GM18868 (cell line): ENCODE data around the gene OLFM4.
"Not testable (repeated sequence)": the region's sequence is repeated elsewhere in the genome, so short reads cannot be mapped to it uniquely, and the experiment has no call there.

ENCODE experiments used
- ATAC-seq: cut with Tn5 transposase; IDR thresholded peaks from one replicate; pipeline ENCODE4 v1.9.1; 2021; ENCODE audit warnings: mild to moderate bottlenecking, moderate library complexity; ENCODE audit not compliant: unreplicated experiment

Gene OLFM4

DNA sequence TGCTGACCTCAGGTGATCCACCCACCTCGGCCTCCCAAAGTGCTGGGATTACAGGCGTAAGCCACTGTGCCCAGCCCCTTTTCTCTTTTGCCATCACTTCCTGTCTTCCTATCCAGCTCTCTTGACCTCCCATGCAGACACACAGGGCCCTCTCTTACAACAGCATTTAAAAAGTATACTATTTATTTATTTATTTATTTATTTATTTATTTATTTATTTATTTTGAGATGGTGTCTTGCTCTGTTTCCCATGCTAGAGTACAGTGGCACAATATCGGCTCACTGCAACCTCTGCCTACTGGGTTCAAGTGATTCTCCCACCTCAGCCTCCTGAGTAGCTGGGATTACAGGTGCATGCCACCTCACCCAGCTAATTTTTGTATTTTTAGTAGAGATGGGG lies 14.6 kb upstream of the OLFM4 start:
- not testable (repeated sequence) for ATAC-seq

DNA sequence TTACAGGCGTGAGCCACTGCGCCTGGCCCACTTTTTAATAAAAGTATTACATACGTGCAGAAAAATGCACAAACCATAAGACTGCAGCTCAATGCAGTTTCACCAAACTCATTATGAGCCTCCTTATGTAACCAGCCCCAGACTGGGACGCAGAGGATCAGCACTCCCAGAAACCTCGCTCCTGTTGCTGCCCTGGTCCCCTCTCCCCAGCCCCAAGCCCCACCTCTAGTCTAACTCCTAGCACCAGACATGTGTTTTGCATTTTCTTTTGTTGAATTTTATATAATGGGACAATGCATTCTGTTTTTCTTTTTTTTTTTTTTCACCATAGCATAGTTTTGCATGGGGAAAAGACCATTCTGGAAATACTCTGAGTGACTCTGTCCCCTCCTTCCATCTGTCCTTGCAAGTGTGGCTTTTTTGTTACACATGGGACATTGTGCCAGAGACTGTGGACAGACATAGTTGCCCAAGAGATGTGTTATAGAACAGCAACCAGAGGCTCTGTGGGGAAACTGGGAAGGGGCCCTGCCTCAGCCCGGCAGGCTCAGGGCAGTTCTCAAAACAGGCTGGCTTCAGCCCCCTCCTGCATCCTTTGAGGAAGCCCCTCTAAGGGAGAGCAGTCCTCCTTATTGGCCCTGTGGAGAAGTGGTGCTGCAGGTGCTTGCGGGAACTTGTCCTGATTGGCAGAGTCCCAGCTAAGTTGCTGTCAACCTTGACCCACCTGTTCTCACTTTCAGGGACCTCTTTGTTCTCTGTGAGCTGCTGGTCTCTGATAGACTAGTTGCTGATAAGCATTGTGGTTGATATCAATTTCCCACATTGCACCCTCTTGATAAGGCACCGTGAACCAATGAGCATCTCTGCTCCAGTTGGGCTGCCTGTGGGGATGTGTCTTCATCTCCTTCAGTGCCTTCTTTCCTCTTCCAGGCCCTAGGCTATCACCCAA lies 13.8 kb upstream of the OLFM4 start:
- no peak for ATAC-seq

DNA sequence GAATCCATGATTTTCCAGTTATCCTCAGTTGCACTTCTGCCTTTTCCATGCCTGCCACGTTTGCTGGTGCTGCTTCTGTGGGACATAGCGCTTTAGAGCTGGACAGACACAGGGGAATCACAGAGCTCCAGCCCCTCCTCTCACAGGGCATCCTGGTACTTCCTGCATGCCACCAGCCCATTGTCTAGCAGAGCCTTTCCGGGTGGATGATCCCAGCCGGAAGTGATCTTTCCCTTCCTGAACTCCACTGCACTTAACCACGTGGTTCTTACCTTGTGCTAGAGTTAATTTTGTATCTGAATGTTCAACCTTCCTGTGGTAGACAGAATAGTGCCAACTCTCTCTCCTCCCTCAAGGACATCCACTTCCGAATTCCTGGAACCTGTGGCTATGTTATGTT lies 12.6 kb upstream of the OLFM4 start:
- no peak for ATAC-seq

DNA sequence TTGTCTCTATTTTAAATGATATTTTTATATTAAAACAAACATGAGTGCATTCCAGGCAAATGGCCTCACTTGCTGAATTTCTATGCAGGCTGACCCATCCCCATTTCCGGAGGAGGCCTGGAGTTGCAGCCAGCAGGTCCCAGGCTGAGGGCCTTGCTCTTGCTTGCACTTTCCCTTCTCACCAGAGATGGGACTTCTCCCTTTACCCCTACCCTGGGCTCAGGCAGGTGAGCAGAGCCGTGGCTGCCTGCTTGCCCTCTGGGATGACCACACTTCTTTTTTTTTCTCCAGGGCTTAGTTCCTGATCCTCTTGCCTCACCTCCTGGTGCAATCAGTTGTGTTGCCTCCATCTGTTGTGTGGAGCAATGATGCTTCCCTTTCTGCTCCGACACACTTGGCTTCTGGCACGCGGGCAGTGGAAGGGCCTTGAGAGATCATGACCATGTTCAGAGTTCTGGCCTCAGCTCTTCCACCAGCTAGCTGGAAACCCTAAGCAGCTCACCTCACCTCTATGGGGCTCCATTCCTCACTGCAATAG lies 11.1 kb upstream of the OLFM4 start:
- no peak for ATAC-seq

DNA sequence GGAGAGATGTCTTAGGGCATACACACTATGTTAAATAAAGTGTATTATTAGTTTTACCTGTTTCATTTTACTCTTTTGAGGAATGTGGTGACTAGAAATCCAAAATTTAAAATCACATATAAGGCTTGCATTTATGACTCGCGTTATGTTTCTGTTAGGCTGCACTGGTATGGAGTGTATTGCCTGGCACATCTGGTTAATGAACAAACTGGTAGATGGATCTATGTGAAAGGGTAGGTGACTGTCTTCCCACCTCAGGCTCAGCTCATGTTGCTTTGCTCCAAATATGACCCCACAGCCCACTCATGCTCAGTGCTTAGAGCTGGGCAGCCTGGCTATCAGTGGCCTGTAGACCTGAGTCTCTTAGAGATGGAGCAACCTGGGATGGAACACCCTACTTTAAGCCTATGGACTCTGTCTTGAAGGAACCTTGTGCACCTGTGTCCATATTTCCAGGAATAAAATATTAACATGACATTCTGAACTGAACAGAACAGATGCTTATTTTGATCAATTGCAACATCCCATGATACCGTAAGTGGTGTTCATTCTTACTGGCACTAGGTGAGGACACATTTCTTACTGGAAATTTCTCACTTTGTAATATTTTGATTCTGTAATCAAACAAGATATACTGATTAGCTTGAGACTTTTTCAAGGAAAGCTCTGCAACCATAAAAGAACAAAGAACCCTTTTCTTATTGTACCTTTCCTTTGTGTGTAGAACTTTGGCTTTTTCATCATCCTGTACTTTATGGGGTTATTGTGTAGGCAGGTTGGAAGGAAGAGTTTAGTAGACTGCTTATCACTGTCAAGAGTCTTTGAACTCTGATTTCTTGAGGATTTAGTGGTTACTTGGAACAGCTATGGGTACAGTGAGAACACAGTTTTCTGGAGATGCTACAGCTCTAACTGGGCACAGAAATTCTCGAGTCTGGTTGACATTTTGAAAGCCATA lies 9.6 kb upstream of the OLFM4 start:
- ATAC-seq = no peak

DNA sequence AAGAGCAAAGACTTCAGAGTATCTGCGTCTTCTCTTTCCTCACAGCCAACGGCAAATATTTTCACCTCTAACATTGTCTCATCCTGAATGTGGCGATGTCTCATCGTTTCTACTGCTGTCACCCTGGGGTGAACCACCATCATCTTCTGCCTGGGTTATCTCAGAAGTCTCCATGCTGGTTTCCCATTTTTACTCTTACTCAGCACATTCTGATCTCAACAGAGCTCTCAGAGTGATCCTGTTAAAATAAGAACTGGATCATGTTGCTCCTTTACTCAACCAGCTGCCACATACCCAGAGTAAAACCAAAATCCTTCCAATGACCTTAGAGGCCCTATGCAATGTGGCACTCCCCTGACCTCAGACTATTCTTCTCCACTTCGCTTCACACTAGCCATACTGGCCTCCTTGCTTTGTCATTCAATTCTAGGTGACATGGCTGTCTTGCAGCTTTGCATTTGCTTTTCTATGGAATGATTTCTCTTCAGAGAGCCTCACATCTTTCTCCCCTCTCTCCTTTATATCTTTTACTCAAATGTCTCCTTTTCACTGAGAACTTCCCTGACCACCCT lies 7.8 kb upstream of the OLFM4 start:
- no peak for ATAC-seq

DNA sequence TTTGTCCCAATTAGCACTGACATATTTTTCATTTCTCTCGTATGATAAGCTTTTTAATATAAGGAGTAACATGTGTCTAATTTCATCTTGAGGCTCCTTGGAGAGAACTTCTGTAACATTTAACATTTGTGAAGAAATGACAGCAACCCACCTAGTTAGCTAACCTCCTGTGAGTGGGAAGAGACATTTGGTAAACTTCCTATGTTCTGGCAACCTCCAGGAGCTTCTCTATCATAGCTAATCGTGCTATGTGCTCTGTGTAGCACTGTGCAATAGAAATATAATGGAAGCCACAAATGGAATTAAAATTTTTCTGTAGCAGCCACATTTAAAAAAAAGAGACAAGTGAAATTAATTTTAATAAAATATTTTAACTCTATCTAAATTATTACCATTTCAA lies 5.4 kb upstream of the OLFM4 start:
- ATAC-seq = no peak

DNA sequence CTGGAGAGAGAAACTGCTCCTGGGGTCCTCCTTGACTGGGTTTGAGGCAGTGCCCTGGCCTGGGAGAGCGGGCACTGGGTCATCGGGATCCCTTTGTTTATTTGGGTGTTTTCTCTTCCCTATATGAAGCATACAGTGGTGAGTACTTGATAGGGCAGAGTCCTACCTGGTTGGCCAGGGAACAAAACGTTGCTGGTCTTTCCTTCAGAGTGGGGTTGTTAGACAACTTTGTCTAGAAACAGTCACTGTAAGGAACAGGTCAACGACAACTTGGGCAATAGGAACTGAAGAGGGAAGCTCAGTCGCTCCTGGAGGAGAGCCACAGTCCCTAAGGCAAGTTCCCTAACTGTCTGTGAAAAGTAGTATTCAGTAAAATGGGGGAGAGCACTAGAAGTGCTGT lies 550 bp upstream of the OLFM4 start:
- no peak for ATAC-seq

DNA sequence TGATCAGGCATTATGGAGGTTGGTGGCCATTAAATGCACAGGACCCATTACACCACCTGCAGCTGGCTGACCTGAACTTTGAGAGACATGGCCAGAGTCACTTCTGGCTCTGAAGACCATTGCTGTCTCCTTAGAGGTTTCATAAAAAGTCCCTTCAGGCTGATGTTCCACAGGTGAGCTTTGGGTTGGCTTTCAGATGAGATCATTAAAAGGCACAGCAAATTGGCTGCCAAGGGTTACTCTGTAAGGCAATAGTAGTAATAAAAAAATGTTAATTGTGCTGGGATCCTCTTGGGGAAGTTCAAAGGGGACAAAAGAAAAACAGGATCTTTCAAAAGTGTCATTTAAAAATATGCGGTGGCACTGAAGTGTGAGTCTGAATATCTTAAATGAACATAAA lies 4.2 kb downstream of the OLFM4 start:
- no peak for ATAC-seq

DNA sequence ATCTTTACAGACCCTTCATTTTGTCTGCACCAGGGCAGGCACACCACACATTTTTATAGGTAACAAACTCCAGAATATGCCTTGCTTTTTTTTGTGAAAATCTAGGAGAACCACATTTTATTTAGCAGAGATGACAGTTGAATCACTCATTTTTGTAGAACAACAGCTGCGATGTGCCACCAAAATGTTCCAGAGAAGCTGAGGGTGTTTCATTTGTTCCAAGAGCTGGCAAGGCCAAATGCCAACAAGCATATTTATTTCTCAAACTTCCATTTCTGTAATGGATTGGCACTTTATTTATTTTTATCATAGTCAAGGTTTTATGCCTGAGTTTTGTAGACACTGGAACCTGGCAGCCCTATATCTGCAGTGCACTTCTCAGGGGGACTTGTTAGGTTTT lies 10.4 kb downstream of the OLFM4 start:
- no peak for ATAC-seq

DNA sequence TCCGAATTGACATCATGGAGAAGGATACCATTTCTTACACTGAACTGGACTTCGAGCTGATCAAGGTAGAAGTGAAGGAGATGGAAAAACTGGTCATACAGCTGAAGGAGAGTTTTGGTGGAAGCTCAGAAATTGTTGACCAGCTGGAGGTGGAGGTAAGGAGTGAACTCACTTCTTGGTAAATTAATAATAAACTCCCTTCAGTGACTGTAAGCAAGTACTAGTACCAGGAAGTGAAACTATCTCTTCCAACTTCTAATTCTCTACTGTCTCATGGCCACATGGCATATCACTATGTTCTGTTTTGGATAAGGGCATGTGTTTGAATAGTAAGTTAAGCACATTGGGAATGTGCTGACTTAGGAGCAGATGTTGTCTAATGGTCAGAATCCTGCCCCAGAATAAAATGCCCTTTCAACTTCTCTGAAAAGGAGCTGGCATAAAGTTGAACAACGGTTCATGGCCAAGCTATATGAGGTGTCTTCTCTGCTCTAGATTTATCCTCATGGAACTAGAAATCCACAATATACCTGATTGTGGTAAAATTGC lies 13.4 kb downstream of the OLFM4 start:
- no peak for ATAC-seq

DNA sequence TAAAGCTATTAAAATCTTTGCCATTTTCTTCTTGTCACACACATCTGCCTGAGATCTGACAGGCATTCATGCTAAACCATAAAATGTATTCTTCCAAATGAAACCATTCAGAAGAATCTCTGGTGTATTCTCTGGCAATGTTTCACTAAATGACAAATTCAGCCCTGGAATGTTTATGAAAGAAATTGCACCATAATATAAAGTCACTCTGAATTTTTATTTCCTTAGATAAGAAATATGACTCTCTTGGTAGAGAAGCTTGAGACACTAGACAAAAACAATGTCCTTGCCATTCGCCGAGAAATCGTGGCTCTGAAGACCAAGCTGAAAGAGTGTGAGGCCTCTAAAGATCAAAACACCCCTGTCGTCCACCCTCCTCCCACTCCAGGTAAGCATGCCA lies 14.3 kb downstream of the OLFM4 start:
- no peak for ATAC-seq

DNA sequence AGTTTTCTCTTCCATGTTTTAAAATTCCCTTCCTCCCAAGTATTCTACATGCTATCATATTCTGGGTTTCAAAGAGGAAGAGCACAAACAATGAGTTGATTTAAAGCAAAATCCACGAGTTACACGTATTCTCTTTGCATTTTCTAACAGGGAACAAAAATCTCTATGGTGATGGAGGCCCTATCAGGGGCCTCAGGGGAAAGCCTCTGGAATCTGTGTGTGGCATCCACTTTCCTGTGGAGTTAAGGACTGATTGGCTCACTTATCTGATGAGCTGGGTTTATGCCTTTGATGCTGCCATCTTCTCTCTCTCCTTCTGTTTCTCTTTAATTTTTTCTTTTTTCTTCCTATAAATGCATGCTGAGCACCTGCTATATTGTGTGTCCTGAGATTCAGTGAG lies 14.8 kb downstream of the OLFM4 start:
- no peak for ATAC-seq

DNA sequence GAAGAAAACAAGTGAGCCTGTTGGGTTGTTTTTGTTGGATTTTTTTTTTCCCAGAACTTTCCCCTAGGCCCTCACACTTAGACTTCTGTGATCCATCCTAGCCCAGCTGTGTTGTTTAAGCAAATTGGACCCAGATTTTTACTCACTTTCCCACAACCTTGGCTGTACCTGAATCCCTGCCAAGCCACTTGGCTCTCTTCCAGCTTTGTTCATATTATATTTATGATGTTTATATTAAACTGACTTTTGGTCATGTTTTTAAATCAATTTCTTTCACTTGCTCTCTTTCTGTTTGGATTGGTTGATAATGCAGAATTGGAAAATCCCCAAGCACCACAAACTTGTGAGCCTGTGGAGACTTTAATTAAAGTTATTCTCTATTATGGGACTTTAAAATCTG lies 16.6 kb downstream of the OLFM4 start:
- ATAC-seq = no peak

DNA sequence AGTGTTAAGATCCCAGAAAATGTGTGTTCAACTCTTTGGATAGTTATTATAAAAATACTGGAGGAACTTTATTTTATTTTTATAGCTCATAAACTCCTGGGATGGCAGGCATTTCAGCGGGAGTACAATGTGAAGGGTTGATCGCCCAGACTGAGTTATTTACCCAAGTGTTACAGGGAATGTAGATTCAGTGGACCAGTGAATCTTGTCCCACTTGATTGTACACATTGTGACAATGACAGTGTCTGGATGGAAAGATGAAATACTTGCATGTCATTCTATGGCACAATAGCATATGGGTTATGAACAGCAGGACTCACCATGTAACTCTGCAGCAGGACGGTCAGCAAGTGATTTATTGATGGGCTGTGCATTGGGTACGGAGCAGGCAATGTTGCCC lies 20.3 kb downstream of the OLFM4 start:
- no peak for ATAC-seq

DNA sequence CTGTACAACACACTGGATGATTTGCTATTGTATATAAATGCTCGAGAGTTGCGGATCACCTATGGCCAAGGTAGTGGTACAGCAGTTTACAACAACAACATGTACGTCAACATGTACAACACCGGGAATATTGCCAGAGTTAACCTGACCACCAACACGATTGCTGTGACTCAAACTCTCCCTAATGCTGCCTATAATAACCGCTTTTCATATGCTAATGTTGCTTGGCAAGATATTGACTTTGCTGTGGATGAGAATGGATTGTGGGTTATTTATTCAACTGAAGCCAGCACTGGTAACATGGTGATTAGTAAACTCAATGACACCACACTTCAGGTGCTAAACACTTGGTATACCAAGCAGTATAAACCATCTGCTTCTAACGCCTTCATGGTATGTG lies 21.5 kb downstream of the OLFM4 start:
- ATAC-seq = no peak

DNA sequence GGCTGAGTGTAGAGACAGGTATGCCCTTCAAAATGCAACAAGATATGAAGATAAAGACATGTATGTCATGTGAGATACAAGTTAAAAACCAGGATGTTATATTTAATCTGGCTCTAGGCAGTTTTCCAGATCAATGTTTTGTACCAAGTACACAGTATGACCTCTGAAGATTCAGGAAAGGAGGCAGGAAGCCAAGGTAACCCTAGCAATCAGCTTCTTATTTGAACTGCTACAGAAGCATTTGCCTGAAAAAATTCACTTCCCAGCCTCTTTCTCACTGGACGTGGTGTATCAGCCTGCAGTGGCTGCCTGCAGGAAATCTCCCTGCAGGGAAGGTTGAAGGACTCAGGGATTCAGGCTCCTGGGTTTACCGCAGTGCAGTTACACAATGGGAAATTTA lies 24.1 kb downstream of the OLFM4 start:
- no peak for ATAC-seq

DNA sequence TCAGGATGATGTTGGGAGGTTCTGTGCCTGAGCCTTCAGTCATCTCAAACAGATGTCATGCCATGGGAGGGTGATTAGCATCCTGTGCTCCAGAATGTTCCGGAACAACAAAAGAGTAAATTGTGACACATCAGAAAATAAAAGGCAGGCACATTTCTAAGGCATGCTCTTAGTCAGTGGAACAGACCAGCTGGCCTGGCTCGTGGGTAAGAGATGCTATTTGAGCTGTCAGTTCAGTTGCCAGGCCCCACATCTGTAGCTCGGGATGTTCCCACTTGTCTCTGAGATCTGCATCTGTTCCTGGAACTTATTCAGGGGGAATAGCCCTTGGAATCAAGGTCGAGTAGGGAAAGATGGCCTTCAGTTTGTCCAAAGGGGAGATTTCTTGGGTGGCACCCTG lies 26.0 kb downstream of the OLFM4 start:
- ATAC-seq = no peak

DNA sequence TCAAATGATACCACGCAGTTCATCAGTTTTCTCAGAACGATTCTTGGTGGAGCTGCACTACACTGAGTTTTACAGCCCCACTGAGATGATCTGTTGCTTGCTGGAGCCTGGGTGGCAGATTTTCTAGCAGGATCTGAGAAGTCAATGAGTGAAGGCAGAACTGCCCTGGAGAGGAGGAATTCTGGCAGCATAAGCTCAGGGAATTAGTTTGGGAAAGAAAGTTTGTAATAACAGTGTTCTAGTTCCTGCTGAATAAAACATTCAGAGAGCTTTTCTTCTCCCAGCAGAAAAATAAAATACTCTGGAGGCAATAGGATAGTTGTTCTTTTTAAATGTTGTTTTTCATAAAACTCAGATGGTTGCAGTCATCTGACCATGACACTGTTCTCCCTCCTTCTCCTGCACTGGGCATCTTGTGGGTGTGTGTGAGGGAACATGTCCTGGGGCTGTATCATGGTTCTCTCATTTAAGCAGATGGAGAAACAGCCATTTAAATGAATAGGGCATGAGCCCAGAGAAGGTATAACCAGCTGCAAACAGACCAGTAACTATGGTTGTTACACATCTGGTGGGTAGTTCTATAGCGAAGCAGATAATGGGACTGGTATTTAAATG lies 29.6 kb downstream of the OLFM4 start:
- ATAC-seq = no peak

DNA sequence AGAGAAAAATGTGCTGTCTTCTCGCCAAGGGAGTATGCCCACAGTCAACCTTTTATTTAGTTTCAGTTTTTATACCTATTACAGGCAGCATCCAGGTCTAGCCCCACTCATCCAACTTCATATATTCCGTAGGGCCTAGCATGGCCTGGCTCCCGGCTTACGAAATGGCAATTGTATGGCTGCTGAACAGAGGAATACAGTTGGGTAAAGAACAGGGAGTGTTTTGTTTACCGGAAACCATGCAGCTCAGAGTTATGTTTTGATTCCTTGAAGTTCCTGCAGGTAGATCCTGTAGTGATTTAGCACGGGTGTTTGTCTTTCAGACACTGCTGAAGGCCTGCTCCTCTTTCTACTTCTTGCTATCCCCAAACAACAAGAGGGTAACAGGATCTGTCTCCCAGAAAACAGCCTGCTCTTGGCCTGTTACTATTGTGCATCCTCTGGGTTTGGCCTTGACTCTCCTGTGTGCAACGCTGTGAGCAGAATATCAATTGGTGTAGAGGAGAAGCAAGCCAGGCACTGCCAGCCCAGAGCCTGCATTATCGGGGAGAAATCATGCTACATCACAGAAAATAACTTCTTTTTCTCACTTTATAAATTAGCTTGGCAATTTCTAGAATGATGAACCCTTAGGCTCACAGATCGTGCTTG lies 32.4 kb downstream of the OLFM4 start:
- ATAC-seq = no peak
